Omental fat pad (tissue), 4 donors: ENCODE results near the gene SHANK2. TPM values are rescaled to one million over a fixed set of nuclear protein-coding genes. Genes with fewer than 3 reads are reported as not detected.

Source experiments
- ATAC-seq: fragments of 150-250 bp; one replicate; pipeline ENCODE4 v1.9.1; 2016; ENCODE audit warnings: mild to moderate bottlenecking, moderate library complexity; ENCODE audit not compliant: low FRiP score
- DNase-seq: peaks from one replicate; pipeline ENCODE4 v3.0.0-alpha.2; 2019; ENCODE audit warnings: low spot score
- total RNA-seq, 4 donors: library from RNA; depleted of rRNA; stranded (reverse); fragments of >200 nt; gene quantifications; one replicate each; pipeline ENCODE4 v1.1.0, GENCODE V29; 2016
- TF ChIP-seq, protein P1 (sequence below), 3 donors: fragments of 450-650 bp; IDR thresholded peaks; one replicate each; pipeline ENCODE4 v1.5.1; 2016 to 2017; ENCODE audit warnings: antibody characterized with exemption in 3 of 3, mild to moderate bottlenecking in 3 of 3, moderate library complexity in 2 of 3

Gene SHANK2
- total RNA-seq, 4 donors from 2014 or later, result 0.82 to 9.6 (median 5.6) TPM

DNA sequence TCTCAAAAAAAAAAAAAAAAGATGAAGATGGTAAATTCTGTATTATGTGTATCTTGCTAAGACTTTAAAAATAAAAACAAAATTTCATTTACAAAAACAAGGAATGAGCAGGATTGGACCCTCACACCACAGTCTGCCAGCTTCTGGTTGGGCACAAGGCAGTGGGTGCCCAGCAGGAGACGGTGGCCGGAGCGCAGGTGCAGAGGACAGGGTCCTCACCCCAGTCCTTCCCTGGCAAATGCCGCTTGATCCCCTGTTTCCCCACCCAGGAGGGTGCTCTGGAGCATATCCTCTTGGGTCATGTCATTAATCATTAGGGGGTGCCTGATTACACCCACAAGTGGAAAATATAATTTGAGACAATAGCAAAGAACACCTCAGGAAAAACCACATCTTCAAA is 31.2 kb downstream of the SHANK2 start:
- no peak for ATAC-seq
- no peak for DNase-seq
- TF ChIP-seq, protein P1, sequence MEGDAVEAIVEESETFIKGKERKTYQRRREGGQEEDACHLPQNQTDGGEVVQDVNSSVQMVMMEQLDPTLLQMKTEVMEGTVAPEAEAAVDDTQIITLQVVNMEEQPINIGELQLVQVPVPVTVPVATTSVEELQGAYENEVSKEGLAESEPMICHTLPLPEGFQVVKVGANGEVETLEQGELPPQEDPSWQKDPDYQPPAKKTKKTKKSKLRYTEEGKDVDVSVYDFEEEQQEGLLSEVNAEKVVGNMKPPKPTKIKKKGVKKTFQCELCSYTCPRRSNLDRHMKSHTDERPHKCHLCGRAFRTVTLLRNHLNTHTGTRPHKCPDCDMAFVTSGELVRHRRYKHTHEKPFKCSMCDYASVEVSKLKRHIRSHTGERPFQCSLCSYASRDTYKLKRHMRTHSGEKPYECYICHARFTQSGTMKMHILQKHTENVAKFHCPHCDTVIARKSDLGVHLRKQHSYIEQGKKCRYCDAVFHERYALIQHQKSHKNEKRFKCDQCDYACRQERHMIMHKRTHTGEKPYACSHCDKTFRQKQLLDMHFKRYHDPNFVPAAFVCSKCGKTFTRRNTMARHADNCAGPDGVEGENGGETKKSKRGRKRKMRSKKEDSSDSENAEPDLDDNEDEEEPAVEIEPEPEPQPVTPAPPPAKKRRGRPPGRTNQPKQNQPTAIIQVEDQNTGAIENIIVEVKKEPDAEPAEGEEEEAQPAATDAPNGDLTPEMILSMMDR (IDR thresholded peaks at IDR 0.05), result no peak

- TF ChIP-seq, protein P1 (IDR thresholded peaks at IDR 0.05), result no peak
- ATAC-seq (no peak), DNase-seq (no peak)
Measured at GRCh38 chr11:71218789-71219499, 33.4 kb downstream of the SHANK2 start.

DNA sequence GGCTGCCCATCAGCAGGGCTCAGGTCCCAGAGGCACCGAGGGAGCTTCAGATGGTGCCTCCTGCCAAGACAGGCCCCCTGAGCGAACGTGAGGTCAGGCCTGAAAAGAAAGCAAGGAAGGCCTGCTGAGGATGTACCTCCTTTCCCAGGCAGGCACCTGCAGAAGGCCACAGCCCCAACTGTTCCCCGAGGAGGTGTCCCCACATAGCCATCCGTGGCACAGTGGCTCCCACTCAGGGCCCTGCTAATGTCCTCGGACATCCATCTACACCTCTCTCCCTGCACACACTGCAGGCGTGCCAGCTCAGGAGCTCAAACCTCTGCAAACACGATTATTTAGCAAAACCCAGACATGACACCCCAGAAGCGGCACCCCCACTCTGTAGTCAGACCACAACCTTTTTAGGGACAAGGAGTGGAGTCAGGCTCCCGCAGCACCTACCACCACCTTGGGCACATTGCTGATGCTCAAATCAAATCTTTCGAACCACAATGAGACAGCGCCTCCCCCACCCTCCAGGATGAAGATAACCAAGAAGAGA is 36.9 kb downstream of the SHANK2 start:
- TF ChIP-seq, protein P1 (IDR thresholded peaks at IDR 0.05), result no peak
- DNase-seq, result no peak
- no peak for ATAC-seq

GRCh38 chr11:71214553-71215424 is 37.6 kb downstream of the SHANK2 start:
- DNase-seq (no peak), ATAC-seq (no peak)
- TF ChIP-seq, protein P1 (IDR thresholded peaks at IDR 0.05), result no peak

DNA sequence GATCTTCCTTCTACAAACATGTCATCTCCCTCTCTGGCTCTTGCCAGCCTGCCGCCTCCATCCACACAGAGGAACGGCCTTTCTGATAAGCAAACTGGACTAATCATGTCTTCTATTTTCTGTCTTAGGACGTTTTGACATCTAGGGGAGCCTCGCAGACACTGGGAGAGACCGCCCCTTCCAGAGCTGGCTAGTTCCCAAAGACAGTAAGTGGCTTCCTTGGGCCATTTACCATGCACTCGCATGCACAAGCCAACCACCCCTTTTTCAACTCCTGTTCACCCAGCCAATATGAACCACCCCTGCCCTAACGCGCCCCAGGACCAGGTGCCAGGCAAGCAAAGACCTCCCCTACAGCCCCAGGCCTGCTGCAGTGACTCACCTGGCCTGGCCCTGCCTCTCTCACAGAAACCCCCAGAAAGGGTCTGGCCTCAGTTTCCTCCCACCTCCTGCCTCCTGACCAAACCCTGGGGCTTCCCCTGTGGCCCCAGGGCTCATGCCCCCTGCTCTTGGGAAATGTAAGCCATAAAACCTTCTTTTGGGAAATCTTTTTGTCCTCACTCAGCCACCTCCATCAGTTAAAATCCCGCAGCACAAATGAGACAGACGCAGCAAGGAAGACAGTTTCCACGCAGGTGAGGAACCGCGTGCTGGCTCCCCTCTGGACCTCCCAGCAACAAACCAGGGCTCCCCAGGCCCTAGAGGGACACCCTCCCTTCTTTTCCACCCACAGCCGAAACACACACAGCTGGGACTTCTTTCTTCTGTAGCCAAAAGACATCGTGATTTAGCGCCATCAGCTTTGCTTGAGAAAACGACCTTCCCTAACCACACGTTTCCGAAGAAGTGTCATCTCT is 38.5 kb downstream of the SHANK2 start:
- TF ChIP-seq, protein P1 (IDR thresholded peaks at IDR 0.05), result no peak
- no peak for ATAC-seq
- no peak for DNase-seq

- no peak for DNase-seq
- ATAC-seq, result no peak
- TF ChIP-seq, protein P1 (IDR thresholded peaks at IDR 0.05), result no peak
Measured at GRCh38 chr11:71212871-71213559, 39.4 kb downstream of the SHANK2 start.
